DOHH2 (cell line): ENCODE measurements around the gene ATP2C1.

Experiments
- H3F3A ChIP-seq: fragments of 200-600 bp; sonication (generic), shearing (Covaris generic); 2 replicates; pipeline ENCODE4 v1.6.0; 2016; ENCODE audit warnings: antibody characterized with exemption, mild to moderate bottlenecking; ENCODE audit not compliant: control insufficient read depth, insufficient read depth
- H3K27ac ChIP-seq: fragments of 200-600 bp; sonication (generic); 2 replicates; pipeline ENCODE4 v1.5.1; 2014; ENCODE audit warnings: low read depth, mild to moderate bottlenecking, low read length, moderate library complexity
- H3K27me3 ChIP-seq: fragments of 200-600 bp; sonication (generic); 2 replicates; pipeline ENCODE4 v1.6.1; 2014; ENCODE audit warnings: mild to moderate bottlenecking, low read length, mixed read lengths; ENCODE audit not compliant: control insufficient read depth
- H3K36me3 ChIP-seq: fragments of 200-600 bp; sonication (generic); 2 replicates; pipeline ENCODE4 v1.6.1; 2014; ENCODE audit warnings: mild to moderate bottlenecking, low read length, moderate library complexity, mixed read lengths; ENCODE audit not compliant: control insufficient read depth
- H3K4me1 ChIP-seq: fragments of 200-600 bp; sonication (generic); 2 replicates; pipeline ENCODE4 v1.6.1; 2014; ENCODE audit warnings: mild to moderate bottlenecking, low read length, mixed read lengths; ENCODE audit not compliant: control insufficient read depth
- H3K4me2 ChIP-seq: fragments of 200-600 bp; sonication (generic); 2 replicates; pipeline ENCODE4 v1.6.0; 2014; ENCODE audit warnings: mild to moderate bottlenecking, low read length, moderate library complexity
- H3K4me3 ChIP-seq: fragments of 200-600 bp; sonication (generic); 2 replicates; pipeline ENCODE4 v1.5.1; 2014; ENCODE audit warnings: mild to moderate bottlenecking, low read length, mixed read lengths
- H3K79me2 ChIP-seq: fragments of 200-600 bp; sonication (generic); 2 replicates; pipeline ENCODE4 v1.6.1; 2014; ENCODE audit warnings: mild to moderate bottlenecking, low read length, mixed read lengths; ENCODE audit not compliant: control insufficient read depth
- H3K9me2 ChIP-seq: fragments of 200-600 bp; sonication (generic); replicated peaks from 2 replicates; pipeline ENCODE4 v1.6.1; 2014; ENCODE audit warnings: mild to moderate bottlenecking, low read length, mixed read lengths; ENCODE audit not compliant: control insufficient read depth
- H3K9me3 ChIP-seq: fragments of 200-600 bp; sonication (generic); 2 replicates; pipeline ENCODE4 v1.6.1; 2014; ENCODE audit warnings: antibody characterized with exemption, low read length, mixed read lengths; ENCODE audit not compliant: control insufficient read depth, insufficient read depth
- H4K20me1 ChIP-seq: fragments of 200-600 bp; sonication (generic); 2 replicates; pipeline ENCODE4 v1.6.0; 2014; ENCODE audit warnings: low read depth, mild to moderate bottlenecking, antibody characterized with exemption, low read length, moderate library complexity; ENCODE audit not compliant: control insufficient read depth, insufficient read depth
- EZH2phosphoT487 ChIP-seq: fragments of 200-600 bp; sonication (generic); IDR thresholded peaks from 2 replicates; pipeline ENCODE4 v1.6.1; 2017; ENCODE audit warnings: borderline replicate concordance, mild to moderate bottlenecking, antibody characterized with exemption, low read length, moderate library complexity, mixed read lengths
- TF ChIP-seq, protein P1 (sequence below): fragments of 200-600 bp; sonication (generic); IDR thresholded peaks from one replicate; pipeline ENCODE4 v1.5.1; 2014; ENCODE audit warnings: antibody characterized with exemption, mild to moderate bottlenecking, low read depth, low read length; ENCODE audit not compliant: poor library complexity, severe bottlenecking

The ATP2C1 gene

DNA sequence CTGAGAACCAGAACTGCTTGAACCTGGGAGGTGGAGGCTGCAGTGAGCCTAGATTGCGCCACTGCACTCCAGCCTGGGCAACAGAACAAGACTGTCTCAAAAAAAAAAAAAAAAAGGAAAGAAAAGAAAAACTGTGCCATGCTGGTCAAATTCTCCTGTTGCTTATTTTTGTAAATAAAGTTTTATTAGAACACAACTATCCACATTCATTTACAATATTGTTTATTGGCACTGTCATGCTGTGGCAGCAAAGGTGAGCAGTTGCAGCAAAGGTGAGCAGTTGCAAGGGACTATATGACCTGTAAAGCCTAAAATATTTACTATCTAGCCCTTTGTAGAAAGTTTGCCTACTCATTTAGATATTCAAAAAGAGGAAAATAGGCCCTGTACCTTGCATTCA, 114.4 kb downstream of the ATP2C1 start:
- H3K4me1 ChIP-seq: no peaks in the 10 kb centered on the region
- TF ChIP-seq, protein P1, sequence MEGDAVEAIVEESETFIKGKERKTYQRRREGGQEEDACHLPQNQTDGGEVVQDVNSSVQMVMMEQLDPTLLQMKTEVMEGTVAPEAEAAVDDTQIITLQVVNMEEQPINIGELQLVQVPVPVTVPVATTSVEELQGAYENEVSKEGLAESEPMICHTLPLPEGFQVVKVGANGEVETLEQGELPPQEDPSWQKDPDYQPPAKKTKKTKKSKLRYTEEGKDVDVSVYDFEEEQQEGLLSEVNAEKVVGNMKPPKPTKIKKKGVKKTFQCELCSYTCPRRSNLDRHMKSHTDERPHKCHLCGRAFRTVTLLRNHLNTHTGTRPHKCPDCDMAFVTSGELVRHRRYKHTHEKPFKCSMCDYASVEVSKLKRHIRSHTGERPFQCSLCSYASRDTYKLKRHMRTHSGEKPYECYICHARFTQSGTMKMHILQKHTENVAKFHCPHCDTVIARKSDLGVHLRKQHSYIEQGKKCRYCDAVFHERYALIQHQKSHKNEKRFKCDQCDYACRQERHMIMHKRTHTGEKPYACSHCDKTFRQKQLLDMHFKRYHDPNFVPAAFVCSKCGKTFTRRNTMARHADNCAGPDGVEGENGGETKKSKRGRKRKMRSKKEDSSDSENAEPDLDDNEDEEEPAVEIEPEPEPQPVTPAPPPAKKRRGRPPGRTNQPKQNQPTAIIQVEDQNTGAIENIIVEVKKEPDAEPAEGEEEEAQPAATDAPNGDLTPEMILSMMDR: no peak
- no peak for TF ChIP-seq EZH2phosphoT487
- H3K36me3 ChIP-seq: peaks cover 23% of the 10 kb centered on the region
- H3K4me2 ChIP-seq: no peak overlapping the region
- H3K79me2 ChIP-seq: no peaks in the 10 kb centered on the region
- no peaks in the 10 kb centered on the region for H3K9me2 ChIP-seq
- H3K9me3 ChIP-seq: no peaks in the 10 kb centered on the region
- H3K27me3 ChIP-seq: no peaks in the 10 kb centered on the region
- H4K20me1 ChIP-seq: no peaks in the 10 kb centered on the region
- H3F3A ChIP-seq: no peaks in the 10 kb centered on the region
- no peak overlapping the region for H3K4me3 ChIP-seq
- no peak overlapping the region for H3K27ac ChIP-seq

- Histone ChIP-seq H3K4me3 (no peak overlapping the region), H3K79me2 (no peaks in the 10 kb centered on the region), H3K27me3 (no peaks in the 10 kb centered on the region), H3K4me1 (no peaks in the 10 kb centered on the region), H3K27ac (no peak overlapping the region), H3F3A (no peaks in the 10 kb centered on the region), H4K20me1 (no peaks in the 10 kb centered on the region), H3K9me3 (no peaks in the 10 kb centered on the region), H3K4me2 (no peak overlapping the region), H3K36me3 (peaks cover 23% of the 10 kb centered on the region), H3K9me2 (no peaks in the 10 kb centered on the region)
- TF ChIP-seq, protein P1: no peak
- TF ChIP-seq EZH2phosphoT487: no peak
Measured at GRCh38 chr3:131009698-131010097, 115.8 kb downstream of the ATP2C1 start.

- Histone ChIP-seq H3F3A (no peaks in the 10 kb centered on the region), H3K27me3 (no peaks in the 10 kb centered on the region), H4K20me1 (no peaks in the 10 kb centered on the region), H3K27ac (no peak overlapping the region), H3K9me3 (no peaks in the 10 kb centered on the region), H3K4me2 (no peak overlapping the region), H3K4me1 (peaks cover 14% of the 10 kb centered on the region), H3K9me2 (no peaks in the 10 kb centered on the region), H3K4me3 (no peak overlapping the region), H3K36me3 (peaks cover 53% of the 10 kb centered on the region), H3K79me2 (peaks cover 4% of the 10 kb centered on the region; the same call in 1 of the 2 replicates)
- TF ChIP-seq, protein P1: no peak
- TF ChIP-seq EZH2phosphoT487: no peak
Measured at GRCh38 chr3:131018970-131019369, 125.1 kb downstream of the ATP2C1 start.
